ENCODE results near the gene ABCB1. TPM values are rescaled to one million over a fixed set of nuclear protein-coding genes. Genes with fewer than 3 reads are reported as not detected.

The ABCB1 gene
- total and polyA plus RNA-seq, 2 of the 13 experiments (the other 11 are each of a cell fraction or from before 2014, with no cell fraction given): 42.8 to 52.6 TPM

DNA sequence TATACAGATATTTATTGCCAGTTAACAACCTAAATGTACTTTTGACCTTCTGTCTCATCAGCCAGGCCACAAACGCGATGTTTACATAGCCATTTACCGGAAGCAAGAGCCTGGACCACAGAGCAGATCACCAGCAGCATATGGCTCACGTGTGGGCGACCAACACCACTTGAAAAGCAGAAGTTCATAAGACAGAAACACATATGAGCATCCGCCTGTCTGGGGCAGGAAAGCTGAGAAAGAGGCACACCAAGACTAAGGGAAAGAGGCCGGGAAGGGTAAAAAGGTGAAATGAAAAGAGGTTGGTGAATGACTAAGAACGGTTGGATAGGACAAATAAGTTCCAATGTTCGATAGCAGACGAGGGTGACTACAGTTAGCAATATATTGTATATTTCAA lies 1.3 kb downstream of the ABCB1 start (continued):
- no peak for TF ChIP-seq SIX1 (CRISPR knock-in tag; IDR thresholded peaks at IDR 0.05; ENCODE audit: borderline replicate concordance)
- TF ChIP-seq GATAD1 (CRISPR knock-in tag; IDR thresholded peaks at IDR 0.05): peak; percentile 63
- peak; percentile 59; the same call in 1 of the 2 replicates for TF ChIP-seq MXD4 (CRISPR knock-in tag; IDR thresholded peaks at IDR 0.05)
- TF ChIP-seq ZNF205 (CRISPR knock-in tag; IDR thresholded peaks at IDR 0.05): peak; percentile 44; the same call in 1 of the 2 replicates
- TF ChIP-seq KDM1A (CRISPR knock-in tag; IDR thresholded peaks at IDR 0.05): peak; percentile 47; the same call in 1 of the 2 replicates
- TF ChIP-seq ARID5B (CRISPR knock-in tag; IDR thresholded peaks at IDR 0.05): peak; percentile 92
- peak; percentile 79; the same call in 1 of the 2 replicates for TF ChIP-seq TGIF2 (CRISPR knock-in tag; IDR thresholded peaks at IDR 0.05)
- TF ChIP-seq NR2F6 (IDR thresholded peaks at IDR 0.05): no peak
- TF ChIP-seq NR2F6 (CRISPR knock-in tag; IDR thresholded peaks at IDR 0.05): peak; percentile 75
- peak; percentile 97 for TF ChIP-seq ETV5 (CRISPR knock-in tag; IDR thresholded peaks at IDR 0.05; ENCODE audit: borderline replicate concordance)
- TF ChIP-seq MEF2D (CRISPR knock-in tag; IDR thresholded peaks at IDR 0.05): peak; percentile 55; the same call in 1 of the 2 replicates
- TF ChIP-seq DDIT3 (CRISPR knock-in tag; IDR thresholded peaks at IDR 0.05): no peak
- peak; percentile 25; the same call in 1 of the 2 replicates for TF ChIP-seq FOXA1 (IDR thresholded peaks at IDR 0.05)
- peak; percentile 96 for TF ChIP-seq FOXA1 (CRISPR knock-in tag; IDR thresholded peaks at IDR 0.05)
- peak; percentile 67 for TF ChIP-seq KAT8 (CRISPR knock-in tag; IDR thresholded peaks at IDR 0.05)
- peak; percentile 79 for TF ChIP-seq ELF3 (CRISPR knock-in tag; IDR thresholded peaks at IDR 0.05)
- no peak for TF ChIP-seq EEA1 (CRISPR knock-in tag; IDR thresholded peaks at IDR 0.05; ENCODE audit: borderline replicate concordance)
- 0 out of 2 replicates have a peak, but pooled peaks have one; percentile 10 for TF ChIP-seq FOXK2 (IDR thresholded peaks at IDR 0.05)
- peak in 1 of 2 experiments; percentile 24; a peak in 1 of 4 replicates for TF ChIP-seq POLR2A (IDR thresholded peaks at IDR 0.05; ENCODE audit: insufficient read depth in 1 of 2, low read depth in 2 of 2, low read length in 2 of 2)
- TF ChIP-seq ZNF232 (CRISPR knock-in tag; IDR thresholded peaks at IDR 0.05; ENCODE audit: borderline replicate concordance): peak; percentile 91; the same call in 1 of the 2 replicates
- no peak for TF ChIP-seq NFYB (CRISPR knock-in tag; IDR thresholded peaks at IDR 0.05)
- TF ChIP-seq RARG (CRISPR knock-in tag; IDR thresholded peaks at IDR 0.05; ENCODE audit: low read depth): no peak
- TF ChIP-seq, protein P1, sequence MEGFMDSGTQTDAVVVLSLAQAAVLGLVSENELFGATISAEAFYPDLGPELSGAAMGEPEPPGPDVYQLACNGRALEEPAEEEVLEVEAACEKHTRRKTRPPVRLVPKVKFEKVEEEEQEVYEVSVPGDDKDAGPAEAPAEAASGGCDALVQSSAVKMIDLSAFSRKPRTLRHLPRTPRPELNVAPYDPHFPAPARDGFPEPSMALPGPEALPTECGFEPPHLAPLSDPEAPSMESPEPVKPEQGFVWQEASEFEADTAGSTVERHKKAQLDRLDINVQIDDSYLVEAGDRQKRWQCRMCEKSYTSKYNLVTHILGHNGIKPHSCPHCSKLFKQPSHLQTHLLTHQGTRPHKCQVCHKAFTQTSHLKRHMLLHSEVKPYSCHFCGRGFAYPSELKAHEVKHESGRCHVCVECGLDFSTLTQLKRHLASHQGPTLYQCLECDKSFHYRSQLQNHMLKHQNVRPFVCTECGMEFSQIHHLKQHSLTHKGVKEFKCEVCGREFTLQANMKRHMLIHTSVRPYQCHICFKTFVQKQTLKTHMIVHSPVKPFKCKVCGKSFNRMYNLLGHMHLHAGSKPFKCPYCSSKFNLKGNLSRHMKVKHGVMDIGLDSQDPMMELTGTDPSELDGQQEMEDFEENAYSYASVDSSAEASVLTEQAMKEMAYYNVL (CRISPR knock-in tag; IDR thresholded peaks at IDR 0.05; ENCODE audit: borderline replicate concordance): 0 out of 2 replicates have a peak, but pooled peaks have one; percentile 37
- TF ChIP-seq, protein P2, sequence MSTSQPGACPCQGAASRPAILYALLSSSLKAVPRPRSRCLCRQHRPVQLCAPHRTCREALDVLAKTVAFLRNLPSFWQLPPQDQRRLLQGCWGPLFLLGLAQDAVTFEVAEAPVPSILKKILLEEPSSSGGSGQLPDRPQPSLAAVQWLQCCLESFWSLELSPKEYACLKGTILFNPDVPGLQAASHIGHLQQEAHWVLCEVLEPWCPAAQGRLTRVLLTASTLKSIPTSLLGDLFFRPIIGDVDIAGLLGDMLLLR (CRISPR knock-in tag; IDR thresholded peaks at IDR 0.05): no peak
- no peak for TF ChIP-seq MYNN (CRISPR knock-in tag; IDR thresholded peaks at IDR 0.05; ENCODE audit: low read depth)
- TF ChIP-seq SIN3A (IDR thresholded peaks at IDR 0.05; ENCODE audit: borderline replicate concordance, low read depth, low read length): no peak
- no peak for TF ChIP-seq HDAC1 (CRISPR knock-in tag; IDR thresholded peaks at IDR 0.05)
